Aorta (tissue), 5 donors: ENCODE measurements around the gene AHSG. TPM values are rescaled to one million over a fixed set of nuclear protein-coding genes. Genes with fewer than 3 reads are reported as not detected.
A peak's percentile ranks its signal among the peaks of the same experiment; 100 is the strongest.

Source experiments
- ATAC-seq: fragments of 200-7000 bp; cut with Tn5 transposase; one replicate; pipeline ENCODE4 v1.9.1; 2022; ENCODE audit warnings: moderate library complexity; ENCODE audit not compliant: low FRiP score
- DNase-seq, 2 donors: peaks; one replicate each; pipeline ENCODE4 v3.0.0-alpha.2; 2020
- H3K27ac ChIP-seq, 2 donors: one replicate each; pipeline ENCODE4 v1.5.1; 2013; ENCODE audit warnings: low read length in 2 of 2, mild to moderate bottlenecking in 2 of 2, moderate library complexity in 2 of 2, control low read depth in 1 of 2, inconsistent platforms in 1 of 2, low read depth in 1 of 2
- H3K27me3 ChIP-seq, 2 donors: one replicate each; pipeline ENCODE4 v1.6.1; 2013; ENCODE audit warnings: control low read depth in 1 of 2, low read length in 1 of 2, mild to moderate bottlenecking in 1 of 2, moderate library complexity in 1 of 2; ENCODE audit not compliant: insufficient read depth in 2 of 2, control insufficient read depth in 1 of 2
- H3K36me3 ChIP-seq, 2 donors: one replicate each; pipeline ENCODE4 v1.6.1; 2013; ENCODE audit warnings: control low read depth in 1 of 2, low read length in 1 of 2, mild to moderate bottlenecking in 1 of 2; ENCODE audit not compliant: insufficient read depth in 2 of 2, control insufficient read depth in 1 of 2
- H3K4me1 ChIP-seq, 2 donors: one replicate each; pipeline ENCODE4 v1.6.1; 2013; ENCODE audit warnings: low read length in 2 of 2, control low read depth in 1 of 2, mild to moderate bottlenecking in 1 of 2, moderate library complexity in 1 of 2; ENCODE audit not compliant: insufficient read depth in 2 of 2, control insufficient read depth in 1 of 2
- H3K4me3 ChIP-seq, 2 donors: one replicate each; pipeline ENCODE4 v1.5.1; 2013; ENCODE audit warnings: low read length in 2 of 2, control low read depth in 1 of 2, mild to moderate bottlenecking in 1 of 2
- H3K9me3 ChIP-seq: one replicate; pipeline ENCODE4 v1.6.1; 2013; ENCODE audit warnings: mild to moderate bottlenecking, low read length; ENCODE audit not compliant: control insufficient read depth
- WGBS, 2 donors: extraction: QIAGEN DNeasy Blood & Tissue Kit; methylation state at CpG; one replicate each; pipeline ENCODE4 v1.1.7; 2013; 5-methylcytosine and 5-hydroxymethylcytosine counted together
- intact Hi-C, 2 donors: fragments of 100-400 bp; cut with DNase I; formaldehyde crosslinking; loops; one replicate each; pipeline versions ENCODE4 v1.14.2 to v1.15.0; 2022
- polyA plus RNA-seq, 2 donors: library from polyadenylated mRNA; stranded (reverse); fragments of 200-250 nt; gene quantifications; one replicate each; pipeline ENCODE4 v1.2.3, GENCODE V29; 2013
- total RNA-seq, 2 donors: library from RNA; stranded (reverse); fragmentation: NEBNext Ultra II Directional; extraction: Animal tissue kit (Norgen Biotek cat#: 25700); gene quantifications; one replicate each; pipeline ENCODE4 v1.2.1, GENCODE V29; 2021
- donor health status: healthy with polysubstance abuse.
- donor health status: Bipolar disorder and iron deficiency.
- donor health status: DM: no; HTN: no; CAD: no.
- donor health status: DM: no; HTN: no; CAD: no.
- donor health status: DM: yes; HTN: yes; CAD: no.

AHSG gene
- total and polyA plus RNA-seq, 4 donors, result 0.13 TPM; not detected in 3

DNA sequence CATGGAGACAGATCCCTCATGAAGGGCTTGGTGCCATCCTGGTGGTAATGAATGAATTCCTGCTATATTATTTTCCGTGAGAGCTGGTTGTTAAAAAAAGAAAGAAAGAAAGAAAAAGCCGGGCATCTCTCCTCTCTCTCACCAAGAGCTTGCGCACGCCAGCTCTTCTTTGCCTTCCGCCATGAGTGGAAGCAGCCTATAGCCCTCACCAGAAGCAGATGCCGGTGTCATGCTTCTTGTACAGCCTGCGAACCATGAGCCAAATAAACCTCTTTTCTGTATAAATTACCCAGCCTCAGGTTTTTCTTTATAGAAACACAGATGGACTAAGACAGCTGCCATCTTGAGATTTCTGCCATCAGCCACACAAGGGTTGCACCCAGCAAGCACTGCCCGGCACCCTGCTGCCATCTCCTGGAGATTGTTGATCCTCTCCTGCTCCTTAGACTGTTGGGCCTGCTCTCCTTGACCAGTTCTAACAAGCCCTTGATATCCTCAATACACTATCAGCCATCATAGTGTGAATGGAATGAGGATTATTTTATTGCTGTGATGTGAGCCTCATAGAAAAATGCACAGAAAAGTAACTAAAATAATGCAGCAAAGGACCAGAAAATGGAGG, 3.5 kb upstream of the AHSG start:
- H3K4me1 ChIP-seq, result no peaks in the 10 kb centered on the region
- intact Hi-C loops, result no loop called here
- WGBS, 2 donors, result 92 to 94% methylated on average over 8 of the region's 8 CpGs
- H3K36me3 ChIP-seq, result no peaks in the 10 kb centered on the region
- H3K27ac ChIP-seq, result no peak overlapping the region
- no peak for ATAC-seq
- H3K4me3 ChIP-seq, result no peak overlapping the region
- H3K9me3 ChIP-seq, result no peaks in the 10 kb centered on the region
- no peak for DNase-seq
- H3K27me3 ChIP-seq, result no peaks in the 10 kb centered on the region

DNA sequence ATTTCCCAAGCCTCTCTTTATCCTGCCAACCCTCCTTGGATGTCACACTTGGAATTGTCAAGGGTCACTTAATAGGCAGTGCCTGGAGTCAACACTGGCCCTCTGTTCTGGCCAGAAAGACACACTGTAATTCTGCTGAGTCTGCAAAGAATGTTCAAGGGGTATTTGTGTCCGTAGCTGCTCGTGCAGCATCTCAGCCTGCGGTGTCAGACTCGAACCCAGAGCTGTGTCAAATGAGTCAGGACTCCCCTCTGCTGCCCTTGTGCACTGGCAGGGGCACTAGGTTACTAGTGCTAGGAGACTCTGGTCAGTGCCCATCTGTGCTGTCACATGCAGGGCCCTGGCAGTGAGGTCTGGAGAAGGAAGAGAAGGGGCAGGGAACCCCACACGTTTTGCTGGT, 795 bp upstream of the AHSG start:
- Histone ChIP-seq H3K27ac (no peak overlapping the region), H3K9me3 (no peaks in the 10 kb centered on the region), H3K27me3 (no peaks in the 10 kb centered on the region), H3K36me3 (no peaks in the 10 kb centered on the region), H3K4me3 (no peak overlapping the region), H3K4me1 (no peaks in the 10 kb centered on the region)
- ATAC-seq, result no peak
- intact Hi-C loops, result loop anchor here in 1 of 2 donors (10.0 kb wide), 1 partner anchor 173 kb away; the partner anchor contains the start of gene EIF4A2
- DNase-seq, result no peak
- 82 to 83% methylated on average over 5 of the region's 5 CpGs for WGBS, 2 donors

DNA sequence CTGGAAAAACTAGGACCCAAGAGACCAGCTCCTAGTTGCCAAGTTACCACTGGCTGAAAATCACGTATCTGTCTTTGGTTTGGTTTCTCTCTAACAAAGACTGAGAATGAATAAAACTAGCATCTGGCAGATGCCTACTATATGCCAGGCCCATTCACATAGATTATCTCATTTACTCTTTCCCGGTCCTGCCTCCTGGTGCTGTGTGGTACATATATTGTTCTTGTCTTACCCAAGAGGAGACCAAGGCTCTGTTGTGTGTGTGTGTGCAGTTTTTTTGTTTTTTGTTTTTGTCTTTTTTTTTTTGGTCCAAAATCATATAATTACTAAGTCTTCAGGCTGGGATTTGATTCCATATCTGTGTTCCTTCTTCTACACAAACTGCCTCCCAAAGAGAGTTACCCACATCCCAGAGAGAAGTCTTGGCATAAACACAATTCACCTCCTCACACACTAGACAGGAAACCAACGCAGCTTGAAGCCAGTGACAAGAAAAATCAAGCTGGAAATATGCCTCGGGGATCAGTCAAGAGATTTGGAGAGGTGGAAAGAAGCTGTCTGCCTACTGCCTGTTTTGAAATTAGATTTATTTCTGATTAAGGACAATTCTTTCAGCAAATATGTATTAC, 891 bp downstream of the AHSG start:
- Histone ChIP-seq H3K27me3 (no peaks in the 10 kb centered on the region), H3K4me3 (no peak overlapping the region), H3K4me1 (no peaks in the 10 kb centered on the region), H3K27ac (no peak overlapping the region), H3K36me3 (no peaks in the 10 kb centered on the region), H3K9me3 (no peaks in the 10 kb centered on the region)
- DNase-seq (no peak), ATAC-seq (no peak)
- intact Hi-C loops, result loop anchor here in 1 of 2 donors (10.0 kb wide), 1 partner anchor 171 kb away; the partner anchor contains the start of gene EIF4A2
- 38 to 44% methylated on average over 4 of the region's 4 CpGs for WGBS, 2 donors

DNA sequence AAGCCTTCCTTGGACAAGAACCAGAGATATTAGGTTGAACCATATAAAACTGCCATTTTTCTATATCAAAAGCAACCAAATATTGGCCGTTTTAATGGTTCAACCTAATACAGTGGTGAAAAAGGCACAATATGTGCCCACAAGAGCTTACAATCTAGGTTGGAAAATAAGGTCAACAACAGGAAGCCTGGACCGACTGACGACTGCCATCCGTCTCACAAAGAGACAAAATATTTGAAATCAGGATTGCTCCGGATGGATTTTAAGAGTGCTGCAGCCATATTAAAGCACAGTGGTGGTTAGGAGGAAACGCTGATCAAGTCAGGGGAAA, 1.4 kb downstream of the AHSG start:
- no peak overlapping the region for H3K4me3 ChIP-seq
- no peak overlapping the region for H3K27ac ChIP-seq
- no peaks in the 10 kb centered on the region for H3K9me3 ChIP-seq
- no peaks in the 10 kb centered on the region for H3K4me1 ChIP-seq
- no peak for ATAC-seq
- 58 to 59% methylated on average over 6 of the region's 6 CpGs for WGBS, 2 donors
- intact Hi-C loops, result loop anchor here in 1 of 2 donors (10.0 kb wide), 1 partner anchor 171 kb away; the partner anchor contains the start of gene EIF4A2
- no peaks in the 10 kb centered on the region for H3K36me3 ChIP-seq
- no peak for DNase-seq
- H3K27me3 ChIP-seq, result no peaks in the 10 kb centered on the region

DNA sequence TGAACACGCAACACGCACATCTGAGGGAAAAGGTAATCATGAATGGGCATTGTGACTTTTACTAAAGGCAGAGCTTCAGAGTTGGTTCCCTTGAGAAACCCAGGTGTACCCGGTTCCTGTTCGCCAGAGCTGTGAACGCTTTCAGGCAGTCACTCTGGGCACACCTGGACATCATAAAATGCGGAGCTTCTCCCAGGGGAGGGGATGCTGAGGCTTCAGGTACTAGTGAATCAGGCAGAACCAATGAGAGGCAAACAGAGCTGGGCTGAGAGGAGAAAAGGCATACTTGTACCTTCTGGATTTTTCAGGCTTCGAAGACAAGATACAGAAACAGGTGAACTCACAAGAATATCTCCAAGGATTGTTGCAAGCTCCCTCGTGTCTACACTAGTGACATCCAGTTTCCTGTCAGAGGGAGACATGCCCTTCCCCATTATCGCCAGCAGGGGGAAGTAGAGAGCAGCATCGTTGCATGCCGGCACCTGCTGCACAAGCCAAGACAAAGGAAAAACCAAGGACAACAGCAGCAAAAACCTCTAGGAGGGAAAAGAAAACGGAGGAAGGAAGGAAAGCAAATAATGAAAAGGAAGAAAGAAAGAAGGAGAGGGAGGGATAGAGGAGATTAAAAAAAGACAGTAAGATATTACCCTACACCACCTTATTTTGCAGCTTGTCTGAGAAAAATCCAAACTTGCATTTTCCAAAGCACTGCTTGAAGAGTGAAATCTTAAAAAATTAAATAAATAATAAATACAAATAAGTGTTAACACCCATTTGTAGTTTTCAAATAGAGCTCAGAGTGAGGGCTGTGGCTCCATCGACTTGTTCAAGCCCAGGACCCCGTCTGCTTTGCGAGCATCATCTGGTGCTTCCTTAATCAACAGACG, 2.0 kb downstream of the AHSG start:
- DNase-seq, result peak; percentile 77 to 89
- no peaks in the 10 kb centered on the region for H3K36me3 ChIP-seq
- no peaks in the 10 kb centered on the region for H3K27me3 ChIP-seq
- no peaks in the 10 kb centered on the region for H3K9me3 ChIP-seq
- intact Hi-C loops, result loop anchor here (5.0 to 10.0 kb wide), 4 partner anchors 170 to 633 kb away; partner anchors contain the start of gene EIF4A2 (in 1 of the 2)
- ATAC-seq, result peak; percentile 86
- 36 to 38% methylated on average over 16 of the region's 16 CpGs for WGBS, 2 donors
- H3K4me1 ChIP-seq, result no peaks in the 10 kb centered on the region
- H3K4me3 ChIP-seq, result no peak overlapping the region
- H3K27ac ChIP-seq, result no peak overlapping the region

DNA sequence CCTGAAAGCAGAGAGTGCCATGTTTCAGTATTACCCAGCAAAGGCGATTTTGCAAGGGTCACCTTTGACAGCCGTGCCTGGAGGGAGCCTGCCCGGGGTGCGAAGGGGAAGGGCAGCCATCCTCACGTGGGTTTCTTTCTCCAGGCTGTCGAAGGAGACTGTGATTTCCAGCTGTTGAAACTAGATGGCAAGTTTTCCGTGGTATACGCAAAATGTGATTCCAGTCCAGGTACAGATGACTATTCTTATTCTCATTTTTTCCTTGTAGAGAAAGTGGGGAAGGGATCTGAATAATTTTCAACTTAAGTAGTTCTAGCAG, 3.4 kb downstream of the AHSG start:
- Histone ChIP-seq H3K36me3 (no peaks in the 10 kb centered on the region), H3K27ac (no peak overlapping the region), H3K9me3 (no peaks in the 10 kb centered on the region), H3K4me1 (no peaks in the 10 kb centered on the region), H3K27me3 (no peaks in the 10 kb centered on the region), H3K4me3 (no peak overlapping the region)
- intact Hi-C loops, result loop anchor here (5.0 to 10.0 kb wide), 4 partner anchors 169 to 634 kb away; partner anchors contain the start of gene EIF4A2 (in 1 of the 2)
- WGBS, 2 donors, result 91% methylated on average over 8 of the region's 8 CpGs
- ATAC-seq (no peak), DNase-seq (no peak)

DNA sequence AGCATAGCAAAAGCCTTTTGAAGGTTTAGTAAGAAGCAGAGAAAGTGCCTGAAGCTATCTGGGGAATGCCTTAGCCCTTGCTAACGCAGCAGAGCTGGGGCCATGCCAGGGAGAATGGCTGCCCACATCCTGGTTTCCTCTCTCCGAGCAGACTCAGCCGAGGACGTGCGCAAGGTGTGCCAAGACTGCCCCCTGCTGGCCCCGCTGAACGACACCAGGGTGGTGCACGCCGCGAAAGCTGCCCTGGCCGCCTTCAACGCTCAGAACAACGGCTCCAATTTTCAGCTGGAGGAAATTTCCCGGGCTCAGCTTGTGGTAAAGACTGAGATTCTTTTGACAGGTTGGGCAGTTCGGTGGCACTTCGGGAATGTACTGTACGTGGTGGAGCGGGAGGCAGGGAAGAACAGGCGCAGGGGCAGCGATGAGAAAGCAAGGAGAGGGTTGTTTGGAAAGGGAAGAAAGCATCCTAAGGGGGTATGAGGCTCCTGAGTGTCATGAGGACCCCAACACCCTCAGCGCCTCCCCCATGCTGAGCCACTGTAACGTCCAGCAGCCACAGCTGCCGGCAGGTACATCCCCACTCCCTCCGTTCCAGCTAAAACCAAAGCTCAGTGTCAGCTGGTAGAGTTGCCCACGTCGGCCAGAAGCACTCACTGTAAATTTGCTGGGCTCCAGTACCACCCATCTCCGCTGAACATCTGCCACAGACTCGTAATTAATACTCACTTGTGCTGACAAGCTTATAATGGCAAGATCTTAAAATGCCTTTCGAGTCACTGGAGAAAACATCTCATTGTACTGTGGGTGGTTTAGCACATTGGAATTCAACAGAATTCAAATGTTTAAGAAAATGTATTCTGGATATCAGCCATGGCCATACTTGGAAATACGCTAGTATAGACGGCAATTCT, 4.4 kb downstream of the AHSG start:
- Histone ChIP-seq H3K36me3 (no peaks in the 10 kb centered on the region), H3K4me3 (no peak overlapping the region), H3K27me3 (peaks cover 0 to under 1% of the 10 kb centered on the region in 2 donors), H3K27ac (no peak overlapping the region), H3K9me3 (no peaks in the 10 kb centered on the region), H3K4me1 (no peaks in the 10 kb centered on the region)
- intact Hi-C loops, result loop anchor here (5.0 to 10.0 kb wide), 4 partner anchors 168 to 635 kb away; partner anchors contain the start of gene EIF4A2 (in 1 of the 2)
- ATAC-seq, result peak; percentile 92
- DNase-seq, result peak; percentile 96 to 97
- 13 to 16% methylated on average over 31 of the region's 31 CpGs for WGBS, 2 donors
